Renal cortical epithelial cell (primary cell): Measurements from ENCODE around the gene TENM3. TPM values are rescaled to one million over a fixed set of nuclear protein-coding genes. Genes with fewer than 3 reads are reported as not detected.

Experiments
- DNase-seq: peaks from one replicate; pipeline ENCODE4 v3.0.0-alpha.2; 2011; ENCODE audit warnings: low read depth
- total RNA-seq: library from RNA; depleted of rRNA; stranded (reverse); fragments of >200 nt; gene quantifications from 2 replicates; pipeline ENCODE4 v1.2.3, GENCODE V29; 2014

TENM3 gene
- total RNA-seq, 1 donor from 2014 or later: 4.5 TPM

DNA sequence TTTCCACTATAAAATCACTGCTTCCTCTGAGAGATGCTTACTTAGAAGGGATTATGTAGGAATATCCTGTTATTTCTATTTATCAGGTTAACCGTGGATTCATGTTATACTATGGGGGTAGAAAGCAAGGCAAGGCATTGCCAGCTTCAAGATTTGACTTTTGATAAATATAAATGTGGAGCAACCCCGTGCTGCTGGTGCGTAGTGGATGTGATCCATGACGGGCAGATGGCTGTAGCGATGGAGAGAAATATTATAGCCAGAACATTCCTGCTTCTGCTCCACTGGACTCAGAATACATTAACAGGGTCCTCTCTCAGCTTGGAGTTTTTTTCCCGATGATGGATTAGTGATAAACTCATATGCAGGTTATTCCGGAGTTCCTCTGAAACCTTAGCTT is 157.6 kb downstream of the TENM3 start:
- no peak for DNase-seq

DNA sequence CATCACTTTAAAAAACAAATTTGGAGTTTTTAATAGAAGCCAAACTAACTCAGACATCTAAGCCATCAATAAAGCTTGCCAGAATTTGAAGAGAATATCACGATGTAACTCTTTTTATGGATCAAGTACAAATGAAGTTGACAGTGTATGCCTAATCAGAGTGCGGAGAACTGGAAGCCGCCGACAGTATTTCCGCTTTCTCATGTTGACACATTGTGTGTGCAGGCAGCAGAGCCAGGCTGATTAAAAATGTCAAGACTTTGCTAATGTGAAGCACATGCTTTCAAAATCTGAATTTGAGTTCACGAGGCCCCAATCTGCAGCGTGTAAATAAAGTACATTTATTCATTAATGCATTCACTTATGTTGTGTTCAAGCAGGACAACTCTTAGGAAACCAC is 161.2 kb downstream of the TENM3 start:
- DNase-seq: no peak

DNA sequence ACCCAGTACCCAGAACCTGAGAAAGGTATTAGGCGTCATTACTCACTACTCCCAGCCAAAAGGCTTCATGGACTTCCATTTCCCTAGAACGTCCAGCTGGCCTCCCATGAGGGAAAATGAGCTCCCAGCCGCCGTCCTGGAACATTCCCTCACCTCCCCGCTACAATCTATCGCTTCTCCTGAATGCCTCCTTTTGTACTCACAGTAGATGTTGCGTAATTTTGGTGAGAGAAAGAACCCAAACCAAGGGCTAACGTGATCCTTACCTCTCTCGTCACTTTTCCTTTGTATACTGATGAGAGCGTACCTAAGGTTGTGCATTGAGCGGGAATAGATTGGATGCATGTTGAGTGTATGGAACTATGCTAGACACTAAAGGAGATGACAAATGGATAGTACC is 161.9 kb downstream of the TENM3 start:
- DNase-seq: no peak

DNA sequence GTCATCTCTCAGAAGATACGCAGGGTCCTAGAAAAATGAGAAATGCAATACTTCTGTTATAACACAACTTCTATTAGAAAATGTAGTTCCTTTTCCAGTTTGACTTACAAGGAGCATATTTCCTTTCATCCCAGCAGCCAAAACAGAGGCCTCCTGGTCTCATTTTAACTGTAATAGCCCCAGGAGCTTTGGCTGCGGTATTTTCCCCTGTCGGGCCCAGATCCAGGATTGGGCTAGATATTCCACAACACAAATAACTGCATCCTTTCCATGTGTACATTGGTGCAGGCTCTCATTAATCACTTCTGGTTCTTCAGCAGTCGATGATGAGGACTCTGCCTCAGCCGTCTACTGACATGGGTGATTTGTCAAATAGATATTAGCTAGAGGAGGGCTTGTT is 166.1 kb downstream of the TENM3 start:
- no peak for DNase-seq

DNA sequence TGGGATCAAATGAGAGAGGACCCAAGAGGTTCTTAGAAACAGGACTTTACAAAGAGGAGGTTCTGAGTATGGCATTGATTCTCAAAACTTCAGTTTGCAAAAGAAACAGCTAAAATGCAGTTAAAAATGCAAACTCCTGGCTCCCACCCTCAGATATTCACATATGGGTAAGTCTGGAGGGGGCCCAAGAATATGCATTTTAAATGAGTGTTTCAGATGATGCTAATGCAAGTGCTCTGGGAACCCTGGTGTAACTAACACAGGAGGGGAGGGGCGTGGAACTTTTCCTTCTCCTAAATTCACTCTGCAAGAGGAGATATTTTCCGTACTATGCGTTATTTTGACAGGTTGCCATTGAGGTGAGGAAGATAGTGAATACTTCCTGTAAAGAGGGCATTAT is 168.2 kb downstream of the TENM3 start:
- DNase-seq: no peak

DNA sequence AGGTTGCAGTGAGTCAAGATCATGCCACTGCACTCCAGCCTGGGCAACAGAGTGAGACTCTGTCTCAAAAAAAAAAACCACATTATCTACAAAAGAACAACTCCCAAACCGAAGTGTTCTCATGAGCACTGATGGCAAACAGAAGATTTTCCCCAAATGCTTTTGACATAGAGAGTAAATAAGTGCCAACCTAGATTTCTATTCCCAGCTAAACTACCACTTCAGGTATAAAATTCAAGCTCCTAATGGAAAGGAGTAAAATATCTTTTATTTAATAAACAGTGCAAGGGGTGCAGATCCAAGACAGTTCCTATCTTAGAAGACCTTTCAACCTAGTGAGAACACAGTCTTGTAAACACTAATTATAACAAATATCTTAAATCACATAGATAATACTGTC is 170.3 kb downstream of the TENM3 start:
- DNase-seq: no peak

DNA sequence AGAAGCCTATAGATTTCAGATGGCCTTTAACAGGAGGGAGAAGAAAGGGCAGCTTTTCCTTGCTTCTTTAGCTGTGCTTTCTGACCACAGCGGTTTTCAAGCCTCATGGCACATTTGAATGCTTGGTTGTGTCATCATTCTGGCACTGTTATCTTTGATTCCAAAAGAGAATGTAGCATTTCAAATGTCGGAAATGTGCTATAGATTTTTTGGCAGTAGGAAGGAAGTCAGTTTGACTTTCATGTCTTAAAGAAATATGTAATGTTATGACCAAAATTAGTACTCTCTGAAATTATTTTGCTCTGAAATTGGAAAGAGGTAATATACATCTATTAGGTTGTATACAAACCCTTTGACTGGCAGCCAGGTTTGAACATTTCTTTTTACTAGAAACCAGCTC is 171.9 kb downstream of the TENM3 start:
- no peak for DNase-seq

DNA sequence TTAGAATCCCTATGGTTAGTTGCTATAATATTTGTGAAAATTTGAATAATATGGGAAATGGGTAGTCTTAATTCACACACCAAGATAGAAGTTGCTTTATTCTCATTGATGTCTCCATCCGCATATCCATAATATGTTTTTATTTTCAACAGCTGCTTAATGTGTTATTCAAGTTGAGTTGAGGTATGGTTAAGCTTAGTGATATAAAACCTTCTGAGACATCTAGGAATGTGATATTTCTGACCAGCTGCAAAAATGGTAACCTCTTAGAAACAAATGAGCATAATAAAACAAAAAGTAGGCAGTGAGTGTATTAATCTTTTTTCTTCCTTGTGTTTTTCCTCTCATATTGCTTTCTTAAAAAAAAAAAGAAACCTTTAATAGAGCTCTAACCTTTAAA is 172.9 kb downstream of the TENM3 start:
- DNase-seq: no peak

DNA sequence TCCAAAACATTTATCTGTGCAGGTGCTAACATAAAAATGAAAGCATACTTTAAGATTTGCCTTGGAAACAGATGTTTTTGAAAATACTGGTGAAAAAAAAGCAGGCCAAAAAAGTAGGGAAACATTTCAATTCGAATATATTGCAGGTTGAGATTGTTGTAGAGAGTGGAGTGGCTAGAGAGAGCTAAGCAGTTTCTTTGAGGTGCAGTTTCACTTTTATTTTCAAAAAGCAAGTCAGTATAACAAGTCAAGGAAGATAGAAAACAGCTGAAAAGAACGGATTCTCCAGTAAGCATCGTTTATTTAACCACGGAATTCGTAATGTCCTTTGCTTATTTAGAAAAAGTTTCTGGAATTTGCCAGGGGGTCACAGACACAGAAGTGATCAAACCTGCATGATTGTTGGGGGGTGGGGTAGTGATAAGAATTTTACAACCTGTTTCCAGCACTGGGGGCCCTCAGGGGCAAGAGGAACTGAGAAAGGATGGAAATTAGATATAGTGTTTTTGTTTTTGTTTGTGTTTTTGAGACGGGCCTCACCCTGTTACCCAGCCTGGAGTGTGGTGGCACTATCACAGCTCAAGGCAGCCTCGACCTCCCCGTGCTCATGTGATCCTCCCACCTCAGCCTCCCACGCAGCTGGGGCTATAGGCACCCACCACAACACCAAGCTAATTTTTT is 175.0 kb downstream of the TENM3 start:
- DNase-seq: no peak

DNA sequence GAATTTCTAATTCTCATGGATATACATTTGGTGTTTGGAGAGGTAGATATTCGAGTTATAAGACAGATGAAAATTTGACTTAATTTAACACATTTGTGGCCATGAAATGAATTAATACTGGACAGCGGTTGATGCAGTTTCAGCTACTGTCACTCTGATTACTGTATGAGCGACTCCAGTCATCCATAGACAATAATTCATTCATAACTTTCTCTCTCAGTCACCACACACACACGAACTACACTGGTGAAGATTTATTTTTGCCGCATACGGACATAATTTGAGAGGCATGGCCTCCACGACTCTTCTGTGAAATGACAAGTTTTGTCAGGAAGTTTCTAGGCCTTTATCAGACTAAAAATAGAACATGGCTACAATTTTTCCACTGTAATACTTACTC is 177.0 kb downstream of the TENM3 start:
- no peak for DNase-seq

DNA sequence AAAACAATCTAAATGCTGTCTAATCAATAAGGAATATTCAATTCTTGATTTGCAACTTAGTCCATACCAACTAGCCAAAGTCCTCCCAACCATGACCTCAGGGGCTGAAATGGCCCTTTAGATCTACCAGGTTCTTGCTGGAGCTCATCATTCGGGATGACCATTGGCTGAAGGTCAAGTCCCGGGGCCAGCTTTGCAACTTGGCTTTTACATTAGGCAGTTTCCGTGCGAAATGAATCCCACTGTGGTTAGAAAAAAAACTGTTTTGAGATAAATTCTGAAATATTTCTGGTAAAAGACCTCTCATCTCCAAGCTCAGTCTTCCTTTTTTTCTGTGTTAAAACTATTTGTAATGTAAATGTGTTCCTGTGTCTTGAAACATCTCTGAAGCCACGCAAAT is 178.6 kb downstream of the TENM3 start:
- no peak for DNase-seq

DNA sequence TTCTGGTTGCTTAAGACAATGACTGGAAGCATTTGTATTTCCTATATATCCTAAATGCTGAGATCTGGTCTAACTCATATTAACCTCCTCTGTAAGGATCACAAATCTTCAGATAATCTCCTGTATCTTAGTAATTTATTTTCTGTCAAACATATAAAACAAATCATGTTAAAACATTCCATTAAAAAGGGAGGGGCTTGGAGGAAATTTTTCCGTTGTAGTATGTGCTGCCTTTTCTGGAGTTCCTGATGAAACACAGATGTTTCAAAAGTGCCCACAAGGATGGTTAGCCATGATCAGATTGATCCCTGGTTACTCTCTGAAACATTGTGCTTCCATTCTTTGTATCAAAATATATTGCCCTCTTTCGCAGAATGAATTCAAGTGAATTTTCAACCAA is 182.1 kb downstream of the TENM3 start:
- no peak for DNase-seq

DNA sequence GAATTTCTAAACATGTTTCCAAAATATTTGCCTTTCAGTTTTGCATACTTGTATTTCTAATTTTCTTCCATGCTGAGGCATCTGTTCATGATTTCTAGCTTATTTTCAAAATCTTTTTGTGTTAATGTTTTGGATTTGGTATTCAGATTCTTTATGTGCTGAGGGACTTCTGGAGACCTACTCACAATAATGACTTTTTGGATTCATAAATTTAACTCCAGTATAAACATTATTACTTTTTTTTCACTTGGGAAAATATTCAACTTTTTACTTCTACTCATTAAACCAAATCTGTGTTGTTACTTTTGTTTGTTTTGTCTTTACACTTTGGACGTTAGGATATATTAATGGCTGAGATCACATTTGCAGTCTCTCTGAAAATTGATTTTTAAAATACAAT is 183.7 kb downstream of the TENM3 start:
- DNase-seq: no peak

DNA sequence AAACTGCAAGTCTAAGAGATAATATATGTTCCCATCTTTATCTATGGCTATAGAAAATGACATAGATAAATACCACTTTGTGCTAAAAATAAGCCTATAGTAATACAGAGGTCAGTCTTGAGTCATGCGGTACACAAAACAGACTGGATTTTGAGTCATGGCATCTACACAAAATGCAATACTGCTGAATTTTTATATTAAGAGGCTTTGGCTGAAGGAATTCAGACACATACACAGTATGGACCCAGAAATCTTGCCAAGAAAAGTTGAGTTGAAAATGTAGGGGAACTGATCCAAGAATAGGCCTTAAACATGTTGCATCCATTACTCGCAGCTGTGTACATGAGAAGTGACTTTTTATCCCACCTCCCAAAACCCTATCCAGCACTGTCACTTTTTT is 184.4 kb downstream of the TENM3 start:
- DNase-seq: no peak

DNA sequence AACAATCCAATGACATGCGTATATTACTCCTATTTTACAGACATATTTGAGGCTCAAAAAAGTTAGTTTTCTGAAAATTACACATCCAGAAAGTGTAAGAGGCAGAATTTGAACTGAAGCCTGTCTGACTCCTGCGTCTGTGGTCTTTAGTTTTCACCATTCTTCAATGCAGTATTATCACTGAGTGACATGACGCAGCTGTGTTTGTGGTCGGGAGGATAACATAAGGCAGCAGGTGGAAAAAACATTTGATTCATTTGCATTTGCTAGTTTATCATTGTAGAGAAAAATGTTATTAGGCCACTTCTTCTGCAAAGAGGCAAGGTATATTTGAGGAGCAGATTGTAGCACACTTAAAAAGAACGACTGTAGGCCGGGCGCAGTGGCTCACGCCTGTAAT is 186.7 kb downstream of the TENM3 start:
- no peak for DNase-seq

DNA sequence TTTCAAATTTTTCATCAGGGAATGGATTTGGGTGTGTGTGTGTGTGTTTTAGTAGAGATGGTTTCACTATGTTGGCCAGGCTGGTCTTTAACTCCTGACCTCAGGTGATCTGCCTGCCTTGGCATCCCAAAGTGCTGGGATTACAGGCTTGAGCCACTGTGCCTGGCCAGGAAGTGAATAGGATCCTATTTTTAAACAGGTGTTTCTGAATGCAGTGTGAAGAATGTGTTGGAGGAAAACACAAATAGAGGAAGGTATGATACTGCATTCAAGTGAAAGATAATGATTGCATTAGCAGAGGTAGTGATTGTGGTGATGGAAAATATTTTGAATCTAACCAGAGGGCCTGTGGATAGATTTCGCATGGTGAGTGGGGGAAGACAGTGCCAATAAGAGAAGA is 189.6 kb downstream of the TENM3 start:
- no peak for DNase-seq

DNA sequence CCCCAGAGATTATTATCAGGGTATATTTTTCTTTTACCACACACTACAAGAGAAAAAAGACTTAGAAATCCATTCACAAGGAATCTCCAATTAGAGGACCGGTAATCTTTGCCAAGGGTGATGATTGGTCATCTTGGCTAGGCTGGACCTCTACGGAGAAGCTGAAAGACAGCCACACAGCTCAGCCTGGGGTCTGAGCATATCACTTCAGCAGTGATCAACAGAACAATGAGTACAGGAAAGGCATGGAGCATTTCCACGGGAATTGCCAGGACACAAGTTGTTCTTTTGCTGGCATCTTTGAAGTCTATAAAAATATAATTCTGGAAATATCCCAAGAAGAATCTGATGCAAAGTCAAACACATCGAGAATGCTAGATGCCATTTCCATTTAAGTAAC is 191.5 kb downstream of the TENM3 start:
- no peak for DNase-seq

DNA sequence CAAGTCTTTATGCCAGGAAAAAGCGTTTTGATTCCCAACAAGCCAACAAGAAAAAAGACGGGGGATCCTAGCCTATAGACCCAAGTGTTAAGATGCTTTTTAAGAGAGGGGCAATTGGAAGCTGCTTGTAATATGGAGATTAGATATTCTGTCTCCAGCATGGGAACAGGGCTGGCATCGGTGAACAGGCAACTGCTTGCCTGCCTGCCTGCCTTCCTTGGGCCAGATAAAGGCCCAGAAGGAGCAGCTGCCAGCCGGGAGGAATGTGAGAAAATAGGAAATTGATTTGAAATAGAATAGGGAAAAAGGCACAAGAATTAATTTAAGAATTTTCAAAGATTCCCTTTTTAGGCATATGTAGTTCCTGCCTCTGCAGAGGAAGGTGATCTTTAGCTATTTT is 192.2 kb downstream of the TENM3 start:
- no peak for DNase-seq

DNA sequence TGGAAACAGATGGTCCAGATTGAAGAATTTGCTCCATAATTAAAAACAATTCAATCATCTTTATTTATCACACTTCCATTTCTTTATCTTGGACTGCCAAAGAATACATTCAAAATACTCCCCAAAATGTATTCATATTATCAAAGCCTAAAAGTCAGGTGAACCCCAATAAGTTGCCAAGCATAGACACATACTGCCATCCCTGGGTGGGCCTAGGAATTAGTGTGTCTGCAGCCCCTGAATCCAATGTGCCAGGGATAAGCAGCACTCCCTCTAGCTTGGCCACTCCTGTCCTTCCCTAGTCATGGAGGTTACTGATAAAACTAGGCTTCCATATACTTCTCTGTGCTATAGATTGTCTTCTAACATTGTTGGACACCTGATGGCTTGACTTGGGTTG is 199.9 kb downstream of the TENM3 start:
- no peak for DNase-seq

DNA sequence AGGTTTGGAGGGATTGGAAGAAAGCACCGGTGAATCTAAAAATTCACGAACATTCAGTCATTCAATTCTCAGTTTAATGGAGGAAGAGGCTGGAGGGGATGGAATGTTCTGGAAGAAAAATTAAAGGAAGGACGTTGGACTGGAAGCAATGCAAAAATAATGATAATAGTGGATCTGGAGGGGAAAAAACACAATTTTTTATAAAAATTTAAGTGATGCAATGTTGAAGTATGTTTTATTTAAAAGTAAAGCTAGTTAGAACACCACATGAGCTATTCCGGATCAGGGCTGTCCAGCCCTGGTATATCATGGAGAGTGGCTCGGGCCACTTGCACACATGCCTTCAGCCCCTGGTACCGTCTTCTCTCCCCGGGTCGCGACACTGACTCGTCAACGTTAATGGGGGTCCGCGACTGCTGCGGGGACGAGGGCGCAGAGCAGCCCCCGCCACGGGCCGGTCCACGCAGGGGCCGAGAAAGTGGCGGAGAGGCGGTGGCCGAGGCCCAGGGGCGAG is 204.6 kb downstream of the TENM3 start:
- DNase-seq: no peak

DNA sequence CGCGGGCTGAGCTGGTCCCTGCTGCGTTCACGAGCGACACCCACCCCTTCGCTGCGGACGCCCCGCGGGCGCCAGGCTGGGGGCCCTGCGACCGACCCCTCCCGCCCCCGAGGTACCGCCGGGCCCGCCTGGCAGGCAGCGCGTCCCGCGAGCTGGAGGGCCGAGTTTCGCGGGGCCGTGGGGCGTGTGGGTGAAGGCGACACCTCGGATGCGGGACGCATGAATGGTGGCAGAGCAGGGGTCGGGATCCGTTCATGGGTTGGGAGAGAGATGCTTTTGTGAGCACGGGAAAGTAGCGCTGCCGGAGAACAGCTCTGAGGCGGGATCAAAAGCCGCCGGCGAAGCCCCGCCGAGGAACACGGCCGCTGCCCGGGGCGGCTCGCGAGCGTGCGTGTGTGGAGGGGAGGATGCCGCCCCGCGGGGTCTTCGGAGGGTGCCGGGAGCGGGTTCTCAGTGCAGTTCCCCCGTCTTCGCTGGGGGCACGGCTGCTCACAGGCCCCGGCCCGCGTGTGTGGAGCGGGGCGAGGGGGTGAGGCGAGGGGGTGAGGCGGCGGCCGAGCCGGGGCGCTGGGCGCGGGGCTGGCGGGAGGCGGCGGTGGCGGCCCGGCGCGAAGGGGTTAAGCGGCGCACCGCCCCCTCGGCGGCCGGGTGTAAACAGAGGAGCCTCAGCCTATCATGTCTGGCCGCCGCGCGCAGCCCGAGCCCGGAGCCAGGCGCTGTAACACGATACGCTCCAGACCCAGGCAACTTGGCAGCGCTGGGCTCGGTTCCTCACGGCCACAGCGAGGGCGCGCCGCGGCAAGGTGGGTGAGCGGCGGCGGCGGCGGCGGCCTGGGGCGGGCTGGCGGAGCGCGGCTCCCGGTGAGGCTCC is 205.3 kb downstream of the TENM3 start:
- DNase-seq: peak; percentile 58

DNA sequence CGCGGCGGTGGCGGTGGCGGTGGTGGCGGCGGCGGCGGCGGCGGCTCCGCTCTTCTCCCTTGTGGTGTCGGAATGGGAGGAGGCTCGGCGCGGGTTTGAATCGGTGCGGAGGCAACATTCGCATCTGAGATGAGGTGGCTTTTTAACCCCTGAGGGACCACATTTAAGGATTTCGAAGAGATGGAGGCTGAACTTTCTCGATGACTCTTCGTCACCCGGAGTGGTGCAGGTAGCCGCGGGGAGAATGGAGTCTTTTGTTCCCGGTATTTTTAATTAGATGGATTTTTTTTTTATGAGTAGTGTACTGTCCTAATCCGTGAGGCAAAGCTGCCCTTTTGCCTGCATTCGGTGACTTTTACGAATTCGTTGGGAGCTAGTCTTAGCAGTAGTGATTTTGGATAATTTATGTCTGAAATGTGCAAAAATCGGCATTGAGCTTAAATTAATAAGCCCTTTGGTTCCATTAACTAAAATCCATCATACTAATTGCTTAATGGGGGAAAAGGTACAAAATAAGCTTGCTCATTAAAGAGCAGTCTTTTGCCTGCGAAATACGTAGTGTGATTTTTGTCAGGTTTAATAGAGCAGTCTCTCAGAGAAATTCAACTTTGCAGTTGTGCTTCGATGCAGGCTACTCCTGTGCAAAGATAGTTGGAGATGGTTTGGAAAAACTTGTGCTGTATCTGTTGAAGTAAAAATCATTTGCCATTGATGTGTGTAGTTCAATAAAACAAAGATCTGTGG is 206.2 kb downstream of the TENM3 start:
- no peak for DNase-seq
